ENCODE measurements around the gene AMBRA1.

The AMBRA1 gene

GRCh38 chr11:46463701-46464421 lies 130.0 kb downstream of the AMBRA1 start:
- DNase-seq: no peak
- H3K4me3 Mint-ChIP-seq: no peak overlapping the region
- H3K27ac Mint-ChIP-seq: no peak overlapping the region
- peaks cover 9% of the 10 kb centered on the region for H3K36me3 Mint-ChIP-seq (ENCODE audit: low read depth)
- no peaks in the 10 kb centered on the region for H3K4me1 Mint-ChIP-seq
- H3K9me3 Mint-ChIP-seq: no peaks in the 10 kb centered on the region
- no peaks in the 10 kb centered on the region for H3K27me3 Mint-ChIP-seq (ENCODE audit: low read depth, poor library complexity)
- TF ChIP-seq CTCF (IDR thresholded peaks at IDR 0.05): no peak

GRCh38 chr11:46461461-46461927 lies 132.3 kb downstream of the AMBRA1 start:
- no peaks in the 10 kb centered on the region for H3K27me3 Mint-ChIP-seq (ENCODE audit: low read depth, poor library complexity)
- no peaks in the 10 kb centered on the region for H3K36me3 Mint-ChIP-seq (ENCODE audit: low read depth)
- no peaks in the 10 kb centered on the region for H3K9me3 Mint-ChIP-seq
- no peak overlapping the region for H3K27ac Mint-ChIP-seq
- no peak for DNase-seq
- no peak for TF ChIP-seq CTCF (IDR thresholded peaks at IDR 0.05)
- no peak overlapping the region for H3K4me3 Mint-ChIP-seq
- peaks cover 21% of the 10 kb centered on the region for H3K4me1 Mint-ChIP-seq

- peaks cover 29% of the 10 kb centered on the region for H3K4me1 Mint-ChIP-seq
- H3K9me3 Mint-ChIP-seq: no peaks in the 10 kb centered on the region
- no peak overlapping the region for H3K27ac Mint-ChIP-seq
- H3K4me3 Mint-ChIP-seq: no peak overlapping the region
- no peak for DNase-seq
- TF ChIP-seq CTCF (IDR thresholded peaks at IDR 0.05): no peak
- H3K27me3 Mint-ChIP-seq (ENCODE audit: low read depth, poor library complexity): peaks cover 4% of the 10 kb centered on the region
- H3K36me3 Mint-ChIP-seq (ENCODE audit: low read depth): peaks cover 6% of the 10 kb centered on the region
Observed at GRCh38 chr11:46458491-46458890, 135.3 kb downstream of the AMBRA1 start.

- no peak overlapping the region for H3K27ac Mint-ChIP-seq
- H3K36me3 Mint-ChIP-seq (ENCODE audit: low read depth): peaks cover 6% of the 10 kb centered on the region
- H3K27me3 Mint-ChIP-seq (ENCODE audit: low read depth, poor library complexity): peaks cover 4% of the 10 kb centered on the region
- TF ChIP-seq CTCF (IDR thresholded peaks at IDR 0.05): no peak
- H3K4me1 Mint-ChIP-seq: peaks cover 29% of the 10 kb centered on the region
- H3K9me3 Mint-ChIP-seq: no peaks in the 10 kb centered on the region
- no peak overlapping the region for H3K4me3 Mint-ChIP-seq
- DNase-seq: no peak
Observed at GRCh38 chr11:46457659-46458424, 136.0 kb downstream of the AMBRA1 start.

- Mint-ChIP-seq H3K9me3 (no peaks in the 10 kb centered on the region), H3K4me3 (no peak overlapping the region), H3K36me3 (ENCODE audit: low read depth) (peaks cover 6% of the 10 kb centered on the region), H3K27me3 (ENCODE audit: low read depth, poor library complexity) (peaks cover 4% of the 10 kb centered on the region), H3K27ac (no peak overlapping the region), H3K4me1 (peaks cover 29% of the 10 kb centered on the region)
- no peak for DNase-seq
- no peak for TF ChIP-seq CTCF (IDR thresholded peaks at IDR 0.05)
Observed at GRCh38 chr11:46457021-46457420, 136.8 kb downstream of the AMBRA1 start.

Measured in nephron progenitor cell (in vitro differentiated cells).